Mucosa of rectum (tissue), 2 donors: ENCODE results near the gene KRT72.
A peak's percentile ranks its signal among the peaks of the same experiment; 100 is the strongest.

Source experiments
- H3K27ac ChIP-seq, 2 donors: one replicate each; pipeline ENCODE4 v1.7.0; 2013; ENCODE audit warnings: inconsistent platforms in 2 of 2, low read depth in 2 of 2, low read length in 2 of 2
- H3K27me3 ChIP-seq, 2 donors: one replicate each; pipeline ENCODE4 v1.7.0; 2013; ENCODE audit warnings: low read length in 2 of 2; ENCODE audit not compliant: control insufficient read depth in 2 of 2, insufficient read depth in 2 of 2
- H3K36me3 ChIP-seq, 2 donors: one replicate each; pipeline ENCODE4 v1.7.0; 2013; ENCODE audit warnings: low read length in 2 of 2; ENCODE audit not compliant: control insufficient read depth in 2 of 2, insufficient read depth in 2 of 2
- H3K4me1 ChIP-seq, 2 donors: one replicate each; pipeline ENCODE4 v1.7.0; 2013; ENCODE audit warnings: low read length in 2 of 2, mild to moderate bottlenecking in 1 of 2; ENCODE audit not compliant: control insufficient read depth in 2 of 2, insufficient read depth in 2 of 2
- H3K4me3 ChIP-seq, 2 donors: one replicate each; pipeline ENCODE4 v1.7.0; 2013; ENCODE audit warnings: low read length in 2 of 2
- H3K9ac ChIP-seq, 2 donors: one replicate each; pipeline ENCODE4 v1.7.0; 2013; ENCODE audit warnings: low read length in 2 of 2, low read depth in 1 of 2, mild to moderate bottlenecking in 1 of 2
- H3K9me3 ChIP-seq, 2 donors: one replicate each; pipeline ENCODE4 v1.7.0; 2013; ENCODE audit warnings: low read length in 2 of 2; ENCODE audit not compliant: control insufficient read depth in 2 of 2
- donor health status: healthy.
- donor health status: Normal muscosa, but diverticular disease.

KRT72 gene

GRCh38 chr12:52600941-52601481 is at the start of gene KRT72:
Gene KRT72 (minus strand): TSS chr12:52601463. CDS start chr12:52601452, 11 bp downstream.
- Histone ChIP-seq H3K9me3 (no peaks in the 10 kb centered on the region), H3K4me1 (no peaks in the 10 kb centered on the region), H3K36me3 (no peaks in the 10 kb centered on the region), H3K27ac (no peak within 1 kb of the TSS), H3K9ac (no peak within 1 kb of the TSS), H3K27me3 (peaks cover 17 to 18% of the 10 kb centered on the region in 2 donors), H3K4me3 (no peak within 1 kb of the TSS)

- Histone ChIP-seq H3K4me3 (peak overlapping the region; percentile 3 to 14), H3K27me3 (no peaks in the 10 kb centered on the region), H3K36me3 (no peaks in the 10 kb centered on the region), H3K27ac (no peak overlapping the region), H3K9ac (no peak overlapping the region), H3K4me1 (peaks cover 2 to 19% of the 10 kb centered on the region in 2 donors), H3K9me3 (no peaks in the 10 kb centered on the region)
Measured at GRCh38 chr12:52650520-52651081, 49.3 kb upstream of the KRT72 start.

- Histone ChIP-seq H3K36me3 (no peaks in the 10 kb centered on the region), H3K9ac (no peak overlapping the region), H3K27ac (no peak overlapping the region), H3K27me3 (no peaks in the 10 kb centered on the region), H3K4me3 (no peak overlapping the region), H3K4me1 (peaks cover 2 to 22% of the 10 kb centered on the region in 2 donors), H3K9me3 (no peaks in the 10 kb centered on the region)
Measured at GRCh38 chr12:52649066-52649465, 47.8 kb upstream of the KRT72 start.

- H3K9me3 ChIP-seq = no peaks in the 10 kb centered on the region
- no peaks in the 10 kb centered on the region for H3K36me3 ChIP-seq
- no peak overlapping the region for H3K4me3 ChIP-seq
- peaks cover 2 to 22% of the 10 kb centered on the region in 2 donors for H3K4me1 ChIP-seq
- no peak overlapping the region for H3K27ac ChIP-seq
- no peak overlapping the region for H3K9ac ChIP-seq
- H3K27me3 ChIP-seq = no peaks in the 10 kb centered on the region
Measured at GRCh38 chr12:52648012-52648550, 46.8 kb upstream of the KRT72 start.

- no peak overlapping the region for H3K4me3 ChIP-seq
- no peak overlapping the region for H3K27ac ChIP-seq
- H3K27me3 ChIP-seq = no peaks in the 10 kb centered on the region
- no peaks in the 10 kb centered on the region for H3K9me3 ChIP-seq
- H3K4me1 ChIP-seq = peaks cover 2 to 22% of the 10 kb centered on the region in 2 donors
- H3K36me3 ChIP-seq = no peaks in the 10 kb centered on the region
- H3K9ac ChIP-seq = no peak overlapping the region
Measured at GRCh38 chr12:52647601-52648000, 46.3 kb upstream of the KRT72 start.

GRCh38 chr12:52646613-52647012 is 45.4 kb upstream of the KRT72 start:
- Histone ChIP-seq H3K4me1 (peaks cover 2 to 22% of the 10 kb centered on the region in 2 donors), H3K27ac (no peak overlapping the region), H3K9me3 (no peaks in the 10 kb centered on the region), H3K27me3 (no peaks in the 10 kb centered on the region), H3K4me3 (no peak overlapping the region), H3K36me3 (no peaks in the 10 kb centered on the region), H3K9ac (no peak overlapping the region)

- Histone ChIP-seq H3K9me3 (no peaks in the 10 kb centered on the region), H3K27me3 (peaks cover 0 to 3% of the 10 kb centered on the region in 2 donors), H3K36me3 (no peaks in the 10 kb centered on the region), H3K4me3 (no peak overlapping the region), H3K27ac (no peak overlapping the region), H3K9ac (no peak overlapping the region), H3K4me1 (peaks cover 2 to 18% of the 10 kb centered on the region in 2 donors)
Measured at GRCh38 chr12:52645982-52646381, 44.7 kb upstream of the KRT72 start.

- H3K9me3 ChIP-seq = no peaks in the 10 kb centered on the region
- no peak overlapping the region for H3K4me3 ChIP-seq
- no peaks in the 10 kb centered on the region for H3K36me3 ChIP-seq
- H3K27ac ChIP-seq = no peak overlapping the region
- H3K27me3 ChIP-seq = peaks cover 0 to 3% of the 10 kb centered on the region in 2 donors
- H3K9ac ChIP-seq = no peak overlapping the region
- peaks cover 2 to 11% of the 10 kb centered on the region in 2 donors for H3K4me1 ChIP-seq
Measured at GRCh38 chr12:52645120-52645761, 44.0 kb upstream of the KRT72 start.

GRCh38 chr12:52644078-52644415 is 42.8 kb upstream of the KRT72 start:
- H3K4me1 ChIP-seq = peaks cover 2 to 9% of the 10 kb centered on the region in 2 donors
- H3K36me3 ChIP-seq = no peaks in the 10 kb centered on the region
- no peaks in the 10 kb centered on the region for H3K9me3 ChIP-seq
- H3K9ac ChIP-seq = no peak overlapping the region
- H3K27ac ChIP-seq = no peak overlapping the region
- peaks cover 0 to 3% of the 10 kb centered on the region in 2 donors for H3K27me3 ChIP-seq
- H3K4me3 ChIP-seq = no peak overlapping the region

- H3K36me3 ChIP-seq = no peaks in the 10 kb centered on the region
- no peak overlapping the region for H3K9ac ChIP-seq
- peaks cover 0 to 3% of the 10 kb centered on the region in 2 donors for H3K27me3 ChIP-seq
- H3K9me3 ChIP-seq = no peaks in the 10 kb centered on the region
- no peak overlapping the region for H3K4me3 ChIP-seq
- H3K27ac ChIP-seq = no peak overlapping the region
- peaks cover 2 to 9% of the 10 kb centered on the region in 2 donors for H3K4me1 ChIP-seq
Measured at GRCh38 chr12:52643233-52644077, 42.2 kb upstream of the KRT72 start.
